ENCODE measurements around the gene AJAP1. TPM values are rescaled to one million over a fixed set of nuclear protein-coding genes. Genes with fewer than 3 reads are reported as not detected.

The AJAP1 gene
- polyA plus RNA-seq, 1 of the 3 experiments (the other 2 are of a cell fraction): not detected

DNA sequence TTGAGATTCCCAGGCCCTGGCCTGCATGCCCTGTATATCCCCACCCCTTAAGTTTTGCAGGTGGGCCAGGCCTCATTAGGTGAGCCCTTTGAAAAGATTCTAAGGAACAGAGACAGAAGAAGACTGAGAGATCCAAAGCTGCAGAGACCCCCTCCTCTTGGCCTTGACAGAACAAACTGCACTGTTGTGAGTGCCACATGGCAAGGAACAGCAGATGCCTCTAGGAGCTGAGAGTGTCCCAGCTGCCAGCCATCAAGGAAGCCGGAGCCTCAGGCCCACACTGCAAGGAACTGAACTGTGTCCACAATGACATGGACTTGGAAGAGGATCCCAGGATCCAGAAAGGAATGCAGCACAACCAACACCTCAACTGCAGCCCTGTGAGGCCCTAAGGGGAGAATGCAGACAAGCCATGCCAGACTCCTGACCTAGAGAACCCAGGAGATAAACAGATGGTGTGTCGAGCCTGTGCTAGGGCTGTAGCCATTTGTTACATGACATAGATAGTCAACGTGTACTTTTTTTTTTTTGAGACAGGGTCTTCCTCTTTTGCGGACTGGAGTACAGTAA lies 182.7 kb downstream of the AJAP1 start (continued):
- TF ChIP-seq FOSL2 (IDR thresholded peaks at IDR 0.05; ENCODE audit: borderline replicate concordance, low read depth): no peak

DNA sequence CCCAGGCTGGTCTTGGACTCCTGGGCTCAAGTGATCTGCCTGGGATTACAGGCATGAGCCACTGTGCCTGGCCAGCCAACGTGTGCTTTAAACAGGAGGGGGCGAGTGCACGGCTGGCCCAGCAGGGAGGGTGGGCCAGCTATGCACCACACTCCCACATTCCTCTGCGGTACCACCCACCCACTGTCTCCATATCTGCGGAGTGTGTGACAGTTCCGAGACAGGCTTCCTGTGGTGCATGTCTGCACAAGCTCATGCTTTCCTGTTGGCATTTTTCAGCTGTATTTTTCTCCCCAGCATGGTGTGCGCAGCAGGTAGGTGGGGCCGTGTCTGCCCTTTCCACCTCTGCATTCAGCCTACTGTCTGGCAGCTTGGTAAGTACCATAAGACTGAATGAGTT lies 183.3 kb downstream of the AJAP1 start:
- Histone ChIP-seq H3K27ac (ENCODE audit: low read depth in 2 of 2, low read length in 1 of 2) (no peak overlapping the region), H3K4me1 (ENCODE audit: control insufficient read depth in 1 of 2, insufficient read depth in 2 of 2, low read depth in 1 of 2, low read length in 1 of 2) (peaks cover 0 to 8% of the 10 kb centered on the region in 2 experiments; a peak in 1 of 4 replicates), H3K79me2 (ENCODE audit: insufficient read depth) (no peaks in the 10 kb centered on the region), H2AFZ (ENCODE audit: low read depth) (no peak overlapping the region), H3K9ac (no peak overlapping the region), H3K9me3 (no peaks in the 10 kb centered on the region), H3K4me2 (no peak overlapping the region), H4K20me1 (ENCODE audit: insufficient read depth) (no peaks in the 10 kb centered on the region), H3F3A (replicated peaks; ENCODE audit: insufficient read depth) (no peaks in the 10 kb centered on the region), H3K9me2 (no peaks in the 10 kb centered on the region), H3K27me3 (ENCODE audit: insufficient read depth) (no peaks in the 10 kb centered on the region), H3K4me3 (ENCODE audit: low read depth in 2 of 2, low read length in 1 of 2) (no peak overlapping the region), H3K36me3 (replicated peaks in 1 of 2; ENCODE audit: control insufficient read depth in 1 of 2, insufficient read depth in 2 of 2, low read length in 1 of 2) (no peaks in the 10 kb centered on the region)
- WGBS (ENCODE audit: low lambda C conversion rate): 55% methylated on average over 4 of the region's 8 CpGs
- DNase-seq: no peak
- ChIA-PET CTCF (interaction anchor here (1.1 to 3.0 kb wide), 2 partner anchors 181 to 611 kb away, joined by 3 to 8 read pairs; no protein-coding TSS in a partner anchor), POLR2A (no interaction called here)
- TF ChIP-seq NRF1 (IDR thresholded peaks at IDR 0.05; ENCODE audit: low read depth, low read length) (no peak), YY1 (IDR thresholded peaks at IDR 0.05; ENCODE audit: low read depth) (no peak), RFX5 (IDR thresholded peaks at IDR 0.05; ENCODE audit: low read length) (no peak), RCOR1 (IDR thresholded peaks at IDR 0.05; ENCODE audit: low read length) (no peak), TCF12 (IDR thresholded peaks at IDR 0.05) (no peak), GATA2 (CRISPR knock-in tag; IDR thresholded peaks at IDR 0.05) (no peak), POLR2AphosphoS5 (IDR thresholded peaks at IDR 0.05; ENCODE audit: low read depth, low read length) (no peak), RXRA (IDR thresholded peaks at IDR 0.05; ENCODE audit: borderline replicate concordance, low read depth) (no peak), SMC3 (IDR thresholded peaks at IDR 0.05; ENCODE audit: low read depth, low read length) (no peak), FOXJ3 (CRISPR knock-in tag; IDR thresholded peaks at IDR 0.05) (no peak), GABPA (IDR thresholded peaks at IDR 0.05; ENCODE audit: low read depth) (no peak), JUND (IDR thresholded peaks at IDR 0.05) (no peak), ELF1 (IDR thresholded peaks at IDR 0.05) (no peak), NFIC (IDR thresholded peaks at IDR 0.05; ENCODE audit: borderline replicate concordance) (no peak), TAF1 (IDR thresholded peaks at IDR 0.05; ENCODE audit: borderline replicate concordance, low read depth, low read length) (no peak)
- TF ChIP-seq, protein P1, sequence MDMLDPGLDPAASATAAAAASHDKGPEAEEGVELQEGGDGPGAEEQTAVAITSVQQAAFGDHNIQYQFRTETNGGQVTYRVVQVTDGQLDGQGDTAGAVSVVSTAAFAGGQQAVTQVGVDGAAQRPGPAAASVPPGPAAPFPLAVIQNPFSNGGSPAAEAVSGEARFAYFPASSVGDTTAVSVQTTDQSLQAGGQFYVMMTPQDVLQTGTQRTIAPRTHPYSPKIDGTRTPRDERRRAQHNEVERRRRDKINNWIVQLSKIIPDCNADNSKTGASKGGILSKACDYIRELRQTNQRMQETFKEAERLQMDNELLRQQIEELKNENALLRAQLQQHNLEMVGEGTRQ (IDR thresholded peaks at IDR 0.05; ENCODE audit: borderline replicate concordance, low read depth, low read length): no peak
- TF ChIP-seq, protein P2, sequence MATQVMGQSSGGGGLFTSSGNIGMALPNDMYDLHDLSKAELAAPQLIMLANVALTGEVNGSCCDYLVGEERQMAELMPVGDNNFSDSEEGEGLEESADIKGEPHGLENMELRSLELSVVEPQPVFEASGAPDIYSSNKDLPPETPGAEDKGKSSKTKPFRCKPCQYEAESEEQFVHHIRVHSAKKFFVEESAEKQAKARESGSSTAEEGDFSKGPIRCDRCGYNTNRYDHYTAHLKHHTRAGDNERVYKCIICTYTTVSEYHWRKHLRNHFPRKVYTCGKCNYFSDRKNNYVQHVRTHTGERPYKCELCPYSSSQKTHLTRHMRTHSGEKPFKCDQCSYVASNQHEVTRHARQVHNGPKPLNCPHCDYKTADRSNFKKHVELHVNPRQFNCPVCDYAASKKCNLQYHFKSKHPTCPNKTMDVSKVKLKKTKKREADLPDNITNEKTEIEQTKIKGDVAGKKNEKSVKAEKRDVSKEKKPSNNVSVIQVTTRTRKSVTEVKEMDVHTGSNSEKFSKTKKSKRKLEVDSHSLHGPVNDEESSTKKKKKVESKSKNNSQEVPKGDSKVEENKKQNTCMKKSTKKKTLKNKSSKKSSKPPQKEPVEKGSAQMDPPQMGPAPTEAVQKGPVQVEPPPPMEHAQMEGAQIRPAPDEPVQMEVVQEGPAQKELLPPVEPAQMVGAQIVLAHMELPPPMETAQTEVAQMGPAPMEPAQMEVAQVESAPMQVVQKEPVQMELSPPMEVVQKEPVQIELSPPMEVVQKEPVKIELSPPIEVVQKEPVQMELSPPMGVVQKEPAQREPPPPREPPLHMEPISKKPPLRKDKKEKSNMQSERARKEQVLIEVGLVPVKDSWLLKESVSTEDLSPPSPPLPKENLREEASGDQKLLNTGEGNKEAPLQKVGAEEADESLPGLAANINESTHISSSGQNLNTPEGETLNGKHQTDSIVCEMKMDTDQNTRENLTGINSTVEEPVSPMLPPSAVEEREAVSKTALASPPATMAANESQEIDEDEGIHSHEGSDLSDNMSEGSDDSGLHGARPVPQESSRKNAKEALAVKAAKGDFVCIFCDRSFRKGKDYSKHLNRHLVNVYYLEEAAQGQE (IDR thresholded peaks at IDR 0.05; ENCODE audit: low read depth, low read length): no peak
- TF ChIP-seq, protein P3, sequence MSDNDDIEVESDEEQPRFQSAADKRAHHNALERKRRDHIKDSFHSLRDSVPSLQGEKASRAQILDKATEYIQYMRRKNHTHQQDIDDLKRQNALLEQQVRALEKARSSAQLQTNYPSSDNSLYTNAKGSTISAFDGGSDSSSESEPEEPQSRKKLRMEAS (IDR thresholded peaks at IDR 0.05; ENCODE audit: low read depth): no peak
- TF ChIP-seq, protein P4, sequence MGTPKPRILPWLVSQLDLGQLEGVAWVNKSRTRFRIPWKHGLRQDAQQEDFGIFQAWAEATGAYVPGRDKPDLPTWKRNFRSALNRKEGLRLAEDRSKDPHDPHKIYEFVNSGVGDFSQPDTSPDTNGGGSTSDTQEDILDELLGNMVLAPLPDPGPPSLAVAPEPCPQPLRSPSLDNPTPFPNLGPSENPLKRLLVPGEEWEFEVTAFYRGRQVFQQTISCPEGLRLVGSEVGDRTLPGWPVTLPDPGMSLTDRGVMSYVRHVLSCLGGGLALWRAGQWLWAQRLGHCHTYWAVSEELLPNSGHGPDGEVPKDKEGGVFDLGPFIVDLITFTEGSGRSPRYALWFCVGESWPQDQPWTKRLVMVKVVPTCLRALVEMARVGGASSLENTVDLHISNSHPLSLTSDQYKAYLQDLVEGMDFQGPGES (IDR thresholded peaks at IDR 0.05; ENCODE audit: low read depth, low read length): no peak

Data from SK-N-SH (cell line).